C4-2B (cell line): ENCODE data around the gene GDF2.

ENCODE experiments used
- CTCF ChIP-seq: fragments of 450-650 bp; conservative IDR thresholded peaks from 2 replicates; pipeline ENCODE4 v1.5.1; 2017; ENCODE audit warnings: mild to moderate bottlenecking
- ZFX ChIP-seq: fragments of 450-650 bp; IDR thresholded peaks from 2 replicates; pipeline ENCODE4 v1.6.1; 2017

- TF ChIP-seq CTCF, result no peak
- no peak for TF ChIP-seq ZFX
These were observed 12.2 kb upstream of the GDF2 start for GRCh38 chr10:47310090-47310505.
